Measurements from ENCODE around the gene MAD1L1. TPM values are rescaled to one million over a fixed set of nuclear protein-coding genes. Genes with fewer than 3 reads are reported as not detected.

MAD1L1 gene
- total and polyA plus RNA-seq, 5 donors from 2014 or later = 225 to 380 (median 300) TPM

DNA sequence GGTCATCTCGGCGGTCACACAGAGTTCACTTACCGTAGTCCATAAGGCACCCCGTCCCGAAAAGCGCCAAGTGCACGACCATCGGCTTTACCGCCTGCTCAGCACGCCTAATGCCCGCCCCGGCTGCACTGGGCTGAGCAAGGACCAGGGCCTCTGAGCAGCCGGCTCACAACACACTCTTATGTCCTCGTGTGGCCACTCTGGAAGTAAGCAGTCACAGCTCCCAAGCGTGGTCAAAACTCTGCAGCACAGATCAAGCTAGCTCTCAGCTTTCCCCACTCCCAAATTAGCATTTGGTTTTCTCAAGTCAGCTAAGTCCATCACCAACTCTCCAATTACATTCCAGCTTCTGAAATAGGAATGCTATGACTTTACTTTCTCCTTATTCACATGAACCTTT lies 57.7 kb downstream of the MAD1L1 start:
- no peaks in the 10 kb centered on the region for H3K27me3 ChIP-seq (ENCODE audit: control insufficient read depth, insufficient read depth, low read length)
- no peaks in the 10 kb centered on the region for H3K9me3 Mint-ChIP-seq
- H3K4me1 Mint-ChIP-seq = peaks cover 4 to 5% (median 4%) of the 10 kb centered on the region in 4 donors
- no peak overlapping the region for H3K27ac ChIP-seq (ENCODE audit: insufficient read depth, low read length, poor library complexity, severe bottlenecking)
- H3K36me3 Mint-ChIP-seq = peaks cover 41% of the 10 kb centered on the region
- H3K4me3 Mint-ChIP-seq = no peak overlapping the region
- no peaks in the 10 kb centered on the region for H3K9me3 ChIP-seq (ENCODE audit: control insufficient read depth in 2 of 2, low read length in 2 of 2)
- H3K36me3 ChIP-seq (ENCODE audit: control insufficient read depth, insufficient read depth, low read length) = no peaks in the 10 kb centered on the region
- H3K27ac Mint-ChIP-seq = no peak overlapping the region
- H3K4me3 ChIP-seq (ENCODE audit: low read depth, low read length) = no peak overlapping the region
- DNase-seq = no peak
- H3K4me1 ChIP-seq (ENCODE audit: control insufficient read depth, insufficient read depth, low read length, poor library complexity, severe bottlenecking) = no peaks in the 10 kb centered on the region
- no peak for ATAC-seq (ENCODE audit: low read depth in 2 of 2)
- H3K27me3 Mint-ChIP-seq = no peaks in the 10 kb centered on the region

DNA sequence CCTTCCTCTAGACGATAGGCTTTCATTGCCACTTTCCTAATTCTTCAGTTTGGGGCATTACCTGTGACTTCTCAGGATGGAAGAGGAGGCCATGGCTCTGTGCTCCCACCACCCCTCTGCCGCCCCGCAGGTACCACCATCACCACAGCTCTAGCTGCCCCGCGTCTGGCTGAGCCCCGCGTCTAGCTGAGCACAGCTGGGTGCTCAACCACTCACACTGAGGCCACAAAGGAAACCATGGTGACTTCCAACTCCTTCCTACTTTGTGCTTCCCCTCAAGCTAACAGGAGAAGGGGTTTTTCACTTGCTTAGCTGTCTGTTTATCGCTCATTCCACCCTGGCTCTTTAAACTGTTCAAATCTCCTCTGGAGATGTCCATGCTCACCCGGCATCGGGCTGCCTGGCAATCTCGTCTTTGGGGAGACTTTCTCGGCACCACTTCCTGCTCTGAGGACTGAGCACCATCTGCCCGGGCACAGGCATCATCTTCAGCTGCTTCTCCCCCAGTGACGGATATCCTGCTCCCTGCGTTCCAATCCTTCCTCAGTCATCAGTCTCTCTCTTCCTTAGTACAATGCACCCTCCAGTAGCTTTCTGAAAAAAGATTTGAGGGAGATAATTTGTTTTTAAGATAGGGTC lies 59.4 kb downstream of the MAD1L1 start:
- no peak overlapping the region for H3K27ac ChIP-seq (ENCODE audit: insufficient read depth, low read length, poor library complexity, severe bottlenecking)
- no peaks in the 10 kb centered on the region for H3K27me3 ChIP-seq (ENCODE audit: control insufficient read depth, insufficient read depth, low read length)
- H3K4me3 ChIP-seq (ENCODE audit: low read depth, low read length) = no peak overlapping the region
- Mint-ChIP-seq H3K27me3 (no peaks in the 10 kb centered on the region), H3K9me3 (no peaks in the 10 kb centered on the region), H3K4me1 (peaks cover 4 to 7% (median 4%) of the 10 kb centered on the region in 4 donors), H3K27ac (no peak overlapping the region), H3K4me3 (no peak overlapping the region), H3K36me3 (peaks cover 44% of the 10 kb centered on the region)
- ATAC-seq (ENCODE audit: low read depth in 2 of 2) (no peak), DNase-seq (no peak)
- H3K4me1 ChIP-seq (ENCODE audit: control insufficient read depth, insufficient read depth, low read length, poor library complexity, severe bottlenecking) = no peaks in the 10 kb centered on the region
- H3K36me3 ChIP-seq (ENCODE audit: control insufficient read depth, insufficient read depth, low read length) = no peaks in the 10 kb centered on the region
- H3K9me3 ChIP-seq (ENCODE audit: control insufficient read depth in 2 of 2, low read length in 2 of 2) = no peaks in the 10 kb centered on the region

DNA sequence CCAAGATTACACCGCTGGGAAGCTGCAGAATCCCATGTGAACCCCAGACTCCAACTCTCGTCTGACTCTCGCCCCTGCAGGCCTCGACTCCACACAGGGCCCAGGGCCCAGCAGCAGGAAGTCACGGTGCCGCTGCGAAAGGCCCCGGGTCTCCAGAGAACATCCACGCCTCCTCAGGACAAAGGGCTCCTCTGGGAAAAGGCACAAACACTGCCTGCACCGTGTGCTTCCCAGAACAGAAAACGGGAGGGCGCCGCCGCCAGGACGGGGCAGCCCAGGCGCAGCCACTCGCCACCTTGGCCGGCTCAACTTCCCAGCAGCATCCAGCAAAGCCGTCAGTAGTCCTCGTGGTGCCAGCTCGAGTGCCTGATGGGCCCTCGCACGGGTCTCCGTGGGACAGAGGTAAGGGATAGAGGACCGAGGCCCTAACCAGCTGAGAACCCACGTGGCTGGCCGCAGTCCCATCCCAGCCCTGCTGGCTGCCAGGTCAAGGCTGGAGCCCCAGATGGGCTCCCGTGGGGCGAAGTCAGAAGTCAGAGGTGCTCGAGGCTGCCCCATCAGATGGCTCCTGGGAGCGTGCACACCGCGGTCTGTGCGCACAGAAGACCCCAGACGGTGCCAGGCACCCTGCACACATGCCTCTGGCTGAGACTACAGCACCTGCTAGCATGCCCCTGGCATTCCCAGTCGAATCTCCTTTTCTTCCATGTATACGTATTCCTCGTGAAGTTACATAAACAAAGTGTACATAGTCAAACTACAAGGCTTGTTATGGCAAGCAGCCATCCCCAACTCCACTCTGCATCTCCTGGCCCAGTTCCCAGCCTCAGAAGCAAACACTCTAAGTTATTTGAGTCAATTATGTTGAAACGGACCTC lies 60.2 kb downstream of the MAD1L1 start:
- DNase-seq (no peak), ATAC-seq (ENCODE audit: low read depth in 2 of 2) (no peak)
- Mint-ChIP-seq H3K4me3 (no peak overlapping the region), H3K9me3 (no peaks in the 10 kb centered on the region), H3K36me3 (peaks cover 42% of the 10 kb centered on the region), H3K27ac (no peak overlapping the region), H3K4me1 (peaks cover 2 to 7% (median 4%) of the 10 kb centered on the region in 4 donors), H3K27me3 (no peaks in the 10 kb centered on the region)
- Histone ChIP-seq H3K9me3 (ENCODE audit: control insufficient read depth in 2 of 2, low read length in 2 of 2) (no peaks in the 10 kb centered on the region), H3K4me1 (ENCODE audit: control insufficient read depth, insufficient read depth, low read length, poor library complexity, severe bottlenecking) (no peaks in the 10 kb centered on the region), H3K27me3 (ENCODE audit: control insufficient read depth, insufficient read depth, low read length) (no peaks in the 10 kb centered on the region), H3K4me3 (ENCODE audit: low read depth, low read length) (no peak overlapping the region), H3K27ac (ENCODE audit: insufficient read depth, low read length, poor library complexity, severe bottlenecking) (no peak overlapping the region), H3K36me3 (ENCODE audit: control insufficient read depth, insufficient read depth, low read length) (no peaks in the 10 kb centered on the region)

DNA sequence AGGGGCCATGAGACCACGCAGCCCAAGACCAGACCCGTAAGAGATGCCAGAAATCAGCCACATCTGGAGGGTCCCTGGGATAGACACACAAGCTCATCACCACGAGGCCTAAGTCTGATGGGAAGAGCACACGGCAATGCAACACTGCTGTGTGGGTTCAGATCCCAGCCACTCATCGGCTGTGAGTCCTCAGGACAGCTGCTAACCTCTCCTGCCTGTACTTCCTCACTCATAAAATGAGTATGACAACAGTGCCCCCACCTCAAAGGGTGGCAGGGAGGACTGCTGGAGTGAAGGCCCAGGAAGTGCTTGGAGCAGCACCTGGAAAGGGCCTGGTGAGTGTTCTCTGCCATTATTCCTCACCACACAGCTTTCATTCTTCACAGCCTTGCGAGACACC lies 60.9 kb downstream of the MAD1L1 start:
- H3K27me3 Mint-ChIP-seq = no peaks in the 10 kb centered on the region
- DNase-seq = no peak
- ATAC-seq (ENCODE audit: low read depth in 2 of 2) = no peak
- no peaks in the 10 kb centered on the region for H3K4me1 ChIP-seq (ENCODE audit: control insufficient read depth, insufficient read depth, low read length, poor library complexity, severe bottlenecking)
- H3K27ac Mint-ChIP-seq = no peak overlapping the region
- no peak overlapping the region for H3K4me3 Mint-ChIP-seq
- peaks cover 2 to 7% (median 4%) of the 10 kb centered on the region in 4 donors for H3K4me1 Mint-ChIP-seq
- H3K36me3 ChIP-seq (ENCODE audit: control insufficient read depth, insufficient read depth, low read length) = no peaks in the 10 kb centered on the region
- H3K36me3 Mint-ChIP-seq = peaks cover 36% of the 10 kb centered on the region
- H3K9me3 Mint-ChIP-seq = no peaks in the 10 kb centered on the region
- H3K4me3 ChIP-seq (ENCODE audit: low read depth, low read length) = no peak overlapping the region
- H3K9me3 ChIP-seq (ENCODE audit: control insufficient read depth in 2 of 2, low read length in 2 of 2) = no peaks in the 10 kb centered on the region
- H3K27ac ChIP-seq (ENCODE audit: insufficient read depth, low read length, poor library complexity, severe bottlenecking) = no peak overlapping the region
- H3K27me3 ChIP-seq (ENCODE audit: control insufficient read depth, insufficient read depth, low read length) = no peaks in the 10 kb centered on the region

DNA sequence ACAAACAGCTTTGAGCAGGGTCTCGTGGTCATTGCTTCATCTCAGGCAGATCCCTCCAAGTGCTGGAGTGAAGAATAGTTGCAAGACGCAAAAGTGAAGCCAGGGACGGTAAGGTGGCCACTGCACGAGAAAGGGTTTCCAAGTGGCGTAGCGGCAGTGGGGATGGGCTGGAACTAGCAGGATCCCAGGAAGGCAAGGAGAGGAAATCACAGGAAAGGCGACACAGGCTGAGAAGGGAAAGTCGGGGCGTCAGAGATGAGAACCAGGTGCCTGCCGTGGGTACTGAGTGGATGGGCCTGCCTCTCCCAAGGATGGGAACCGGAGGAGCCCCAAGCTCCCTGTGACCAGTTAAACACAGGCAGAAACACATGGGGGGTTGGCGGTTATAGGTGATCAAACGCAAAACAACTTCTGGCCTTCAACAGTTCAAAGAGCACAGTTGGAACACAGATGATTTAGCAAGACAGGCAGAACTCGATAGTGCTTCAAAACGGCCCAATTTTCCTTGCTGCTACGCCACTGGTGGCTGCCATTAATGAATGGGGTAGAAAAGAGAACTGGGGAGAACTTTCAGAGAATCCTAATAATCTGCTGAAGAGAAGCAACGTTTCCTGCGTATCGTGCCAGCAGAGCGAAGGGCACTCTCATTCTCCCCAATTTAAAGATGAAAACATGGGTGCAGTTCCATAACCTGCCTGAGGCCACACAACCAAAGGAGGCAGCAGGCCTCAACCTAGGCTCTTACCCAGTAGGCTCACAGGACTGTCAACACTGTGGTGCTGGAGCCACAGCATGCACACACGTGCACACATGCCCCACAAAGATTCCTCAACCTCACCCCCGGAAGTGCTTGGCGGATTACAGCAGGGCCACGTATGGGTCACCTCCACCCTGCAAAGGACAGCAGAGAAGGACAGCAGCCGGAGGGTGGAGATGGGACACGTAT lies 61.9 kb downstream of the MAD1L1 start:
- Mint-ChIP-seq H3K4me3 (no peak overlapping the region), H3K27ac (peak overlapping the region in 1 of 3 donors; percentile 48), H3K27me3 (no peaks in the 10 kb centered on the region), H3K4me1 (peaks cover 2 to 7% (median 4%) of the 10 kb centered on the region in 4 donors), H3K36me3 (peaks cover 36% of the 10 kb centered on the region), H3K9me3 (no peaks in the 10 kb centered on the region)
- DNase-seq (no peak), ATAC-seq (ENCODE audit: low read depth in 2 of 2) (no peak)
- Histone ChIP-seq H3K36me3 (ENCODE audit: control insufficient read depth, insufficient read depth, low read length) (no peaks in the 10 kb centered on the region), H3K27me3 (ENCODE audit: control insufficient read depth, insufficient read depth, low read length) (no peaks in the 10 kb centered on the region), H3K4me3 (ENCODE audit: low read depth, low read length) (no peak overlapping the region), H3K4me1 (ENCODE audit: control insufficient read depth, insufficient read depth, low read length, poor library complexity, severe bottlenecking) (no peaks in the 10 kb centered on the region), H3K27ac (ENCODE audit: insufficient read depth, low read length, poor library complexity, severe bottlenecking) (no peak overlapping the region), H3K9me3 (ENCODE audit: control insufficient read depth in 2 of 2, low read length in 2 of 2) (no peaks in the 10 kb centered on the region)

DNA sequence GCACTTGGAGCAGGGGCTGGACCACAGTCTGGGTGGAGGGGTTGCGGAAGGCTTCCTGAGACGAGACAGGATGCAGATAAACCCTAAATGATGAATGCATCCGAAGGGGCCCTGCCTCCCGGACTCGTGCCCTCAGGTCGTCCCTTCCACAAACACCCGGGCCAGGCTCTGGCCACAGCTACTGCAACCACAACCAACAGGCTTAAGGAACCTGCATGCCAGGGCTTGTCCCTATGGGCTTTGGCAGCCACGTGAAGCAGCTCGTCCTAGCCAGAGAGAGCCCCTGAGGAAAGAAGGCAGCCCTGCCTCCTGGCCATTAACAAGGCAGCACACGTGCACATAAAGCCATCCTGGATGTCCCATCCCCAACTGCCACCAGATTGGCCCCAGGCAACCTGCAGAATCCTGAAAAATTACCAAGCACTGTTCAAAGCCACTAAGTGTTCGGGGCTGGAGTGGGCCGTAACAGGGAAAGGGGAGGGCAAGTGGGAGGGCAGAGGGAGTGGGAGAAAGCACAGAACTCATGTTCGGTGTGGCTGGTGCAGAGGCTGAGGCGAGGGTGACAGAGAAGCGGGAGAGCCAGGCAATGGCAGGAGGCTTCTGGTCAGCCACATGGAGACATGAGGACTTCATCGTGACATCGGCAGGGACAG lies 62.7 kb downstream of the MAD1L1 start:
- Histone ChIP-seq H3K4me1 (ENCODE audit: control insufficient read depth, insufficient read depth, low read length, poor library complexity, severe bottlenecking) (no peaks in the 10 kb centered on the region), H3K27me3 (ENCODE audit: control insufficient read depth, insufficient read depth, low read length) (no peaks in the 10 kb centered on the region), H3K9me3 (ENCODE audit: control insufficient read depth in 2 of 2, low read length in 2 of 2) (no peaks in the 10 kb centered on the region), H3K36me3 (ENCODE audit: control insufficient read depth, insufficient read depth, low read length) (no peaks in the 10 kb centered on the region), H3K27ac (ENCODE audit: insufficient read depth, low read length, poor library complexity, severe bottlenecking) (no peak overlapping the region), H3K4me3 (ENCODE audit: low read depth, low read length) (no peak overlapping the region)
- no peaks in the 10 kb centered on the region for H3K9me3 Mint-ChIP-seq
- ATAC-seq (ENCODE audit: low read depth in 2 of 2) (no peak), DNase-seq (no peak)
- H3K36me3 Mint-ChIP-seq = peaks cover 32% of the 10 kb centered on the region
- H3K4me3 Mint-ChIP-seq = no peak overlapping the region
- peaks cover 0 to 4% (median 3%) of the 10 kb centered on the region in 4 donors for H3K4me1 Mint-ChIP-seq
- no peak overlapping the region for H3K27ac Mint-ChIP-seq
- H3K27me3 Mint-ChIP-seq = no peaks in the 10 kb centered on the region

DNA sequence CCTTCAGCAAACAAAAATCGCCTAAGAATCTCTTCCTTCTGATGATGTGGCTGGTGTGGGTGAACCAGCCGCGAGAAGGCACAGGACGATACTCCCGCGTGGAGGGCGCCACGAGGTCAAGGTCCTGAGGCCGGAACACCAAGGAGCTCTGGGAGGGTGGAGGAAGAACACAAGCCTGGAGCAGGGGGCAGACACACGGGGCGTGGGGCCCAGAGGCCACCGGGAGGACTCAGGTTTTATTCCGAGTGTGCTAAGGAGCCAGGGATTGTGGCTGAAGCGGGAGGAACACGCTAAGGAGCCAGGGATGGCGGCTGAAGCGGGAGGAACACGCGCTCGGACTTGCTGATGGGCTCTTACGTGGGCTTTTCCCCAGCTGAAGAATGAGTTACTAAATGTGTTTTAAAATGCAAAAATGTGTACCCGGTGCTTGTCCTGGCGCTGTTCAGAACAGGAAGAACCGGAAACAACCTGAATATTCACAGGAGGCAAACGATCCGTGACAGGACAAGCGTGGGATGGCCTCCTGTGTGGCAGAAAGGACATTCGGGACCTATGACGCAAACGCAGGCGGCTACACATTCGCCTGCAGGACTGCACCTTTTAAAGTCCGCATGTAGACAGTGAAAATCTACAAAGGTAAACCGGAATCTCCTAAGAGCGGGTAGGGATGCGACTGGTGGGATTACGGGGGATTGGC lies 64.0 kb downstream of the MAD1L1 start:
- no peak overlapping the region for H3K4me3 Mint-ChIP-seq
- Histone ChIP-seq H3K36me3 (ENCODE audit: control insufficient read depth, insufficient read depth, low read length) (no peaks in the 10 kb centered on the region), H3K27me3 (ENCODE audit: control insufficient read depth, insufficient read depth, low read length) (no peaks in the 10 kb centered on the region), H3K27ac (ENCODE audit: insufficient read depth, low read length, poor library complexity, severe bottlenecking) (no peak overlapping the region), H3K4me3 (ENCODE audit: low read depth, low read length) (no peak overlapping the region), H3K4me1 (ENCODE audit: control insufficient read depth, insufficient read depth, low read length, poor library complexity, severe bottlenecking) (no peaks in the 10 kb centered on the region), H3K9me3 (ENCODE audit: control insufficient read depth in 2 of 2, low read length in 2 of 2) (no peaks in the 10 kb centered on the region)
- peaks cover 0 to 4% (median 0%) of the 10 kb centered on the region in 4 donors for H3K4me1 Mint-ChIP-seq
- peak overlapping the region in 1 of 3 donors; percentile 71 for H3K27ac Mint-ChIP-seq
- peaks cover 25% of the 10 kb centered on the region for H3K36me3 Mint-ChIP-seq
- no peaks in the 10 kb centered on the region for H3K9me3 Mint-ChIP-seq
- DNase-seq (no peak), ATAC-seq (ENCODE audit: low read depth in 2 of 2) (no peak)
- no peaks in the 10 kb centered on the region for H3K27me3 Mint-ChIP-seq
